HEK293 (cell line): ENCODE results near the gene ZDHHC14.

ENCODE experiments used
- CTCF ChIP-seq: fragments of 450-650 bp; formaldehyde crosslinking; IDR thresholded peaks from 2 replicates; pipeline ENCODE4 v1.5.1; 2016; ENCODE audit warnings: missing biosample characterization, missing genetic modification characterization
- SETDB1 ChIP-seq: IDR thresholded peaks from one replicate; pipeline ENCODE4 v1.6.1; 2017; ENCODE audit warnings: mild to moderate bottlenecking, low read length, moderate library complexity, mixed read lengths; ENCODE audit not compliant: insufficient read length

- TF ChIP-seq CTCF (no peak), SETDB1 (no peak)
Measured at GRCh38 chr6:157376241-157376640, 4.7 kb upstream of the ZDHHC14 start.
